Measurements from ENCODE around the gene JPH4.
"Not testable (repeated sequence)": the region's sequence is repeated elsewhere in the genome, so short reads cannot be mapped to it uniquely, and the experiment has no call there.

The JPH4 gene

DNA sequence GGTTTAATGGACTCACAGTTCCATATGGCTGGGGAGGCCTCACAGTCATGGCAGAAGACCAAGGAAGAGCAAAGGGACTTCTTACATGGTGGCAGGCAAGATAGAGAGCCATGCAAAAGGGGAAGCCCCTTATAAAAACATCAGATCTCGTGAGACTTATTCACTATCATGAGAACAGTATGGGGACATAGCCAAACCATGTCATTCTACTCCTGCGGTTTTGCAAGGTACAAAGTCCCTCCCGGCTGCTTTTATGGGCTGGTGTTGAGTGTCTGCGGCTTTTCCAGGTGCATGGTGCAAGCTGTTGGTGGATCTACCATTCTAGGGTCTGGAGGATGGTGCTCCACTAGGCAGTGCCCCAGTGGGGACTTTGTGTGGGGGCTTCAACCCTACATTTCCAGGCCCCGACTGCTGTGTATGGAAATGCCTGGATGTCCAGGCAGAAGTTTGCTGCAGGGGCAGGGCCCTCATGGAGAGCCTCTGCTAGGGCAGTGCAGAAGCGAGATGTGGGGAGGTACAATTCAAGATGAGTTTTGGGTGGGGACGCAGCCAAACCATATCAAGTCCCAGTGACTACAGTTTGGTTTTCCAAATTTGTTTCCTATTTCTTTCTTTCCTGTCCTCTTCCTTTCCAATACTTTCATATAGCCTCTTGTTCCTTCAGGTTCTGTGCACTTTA, 31.0 kb upstream of the JPH4 start:
- in situ Hi-C loops (cut with MboI; ENCODE audit: low sequenced_read_pairs) = not testable (repeated sequence)

DNA sequence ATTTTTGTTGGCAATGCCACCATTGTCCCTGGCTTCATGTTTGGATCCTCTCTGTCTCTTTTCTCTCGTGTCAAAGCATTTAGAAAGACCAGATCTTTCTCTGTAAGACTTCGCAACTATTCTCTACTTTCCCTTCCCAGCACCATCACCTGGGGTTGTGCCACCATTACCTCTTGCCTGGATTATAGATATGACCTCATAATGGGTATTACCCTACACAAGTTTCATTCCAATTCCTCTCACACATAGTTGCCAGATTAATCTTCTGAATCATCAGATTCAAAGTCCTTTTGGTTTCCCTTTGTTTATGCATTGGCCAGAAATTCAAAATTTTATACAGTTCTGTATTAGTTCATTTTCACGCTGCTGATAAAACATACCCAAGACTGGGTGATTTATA, 30.4 kb upstream of the JPH4 start:
- in situ Hi-C loops (cut with MboI; ENCODE audit: low sequenced_read_pairs) = no loop called here

DNA sequence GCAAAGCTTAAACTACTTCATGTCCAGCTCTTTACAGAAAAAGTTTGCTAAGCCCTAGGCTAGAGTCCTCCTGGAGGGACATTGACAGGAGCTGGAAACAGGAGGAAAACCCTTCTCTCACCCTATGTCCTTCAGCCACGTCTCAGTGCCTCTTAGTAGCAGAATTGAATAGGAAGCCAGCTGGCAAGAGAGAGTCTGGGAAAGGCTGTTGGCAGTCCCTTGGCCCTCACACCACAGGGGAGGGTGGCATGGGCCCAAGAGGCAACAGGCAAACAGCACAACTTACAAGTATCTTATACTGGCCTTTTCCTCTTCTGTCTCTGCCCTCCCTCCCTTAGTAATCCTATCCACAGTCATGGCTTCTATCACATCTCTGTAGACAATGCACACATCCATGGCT, 29.9 kb upstream of the JPH4 start:
- in situ Hi-C loops (cut with MboI; ENCODE audit: low sequenced_read_pairs) = no loop called here

DNA sequence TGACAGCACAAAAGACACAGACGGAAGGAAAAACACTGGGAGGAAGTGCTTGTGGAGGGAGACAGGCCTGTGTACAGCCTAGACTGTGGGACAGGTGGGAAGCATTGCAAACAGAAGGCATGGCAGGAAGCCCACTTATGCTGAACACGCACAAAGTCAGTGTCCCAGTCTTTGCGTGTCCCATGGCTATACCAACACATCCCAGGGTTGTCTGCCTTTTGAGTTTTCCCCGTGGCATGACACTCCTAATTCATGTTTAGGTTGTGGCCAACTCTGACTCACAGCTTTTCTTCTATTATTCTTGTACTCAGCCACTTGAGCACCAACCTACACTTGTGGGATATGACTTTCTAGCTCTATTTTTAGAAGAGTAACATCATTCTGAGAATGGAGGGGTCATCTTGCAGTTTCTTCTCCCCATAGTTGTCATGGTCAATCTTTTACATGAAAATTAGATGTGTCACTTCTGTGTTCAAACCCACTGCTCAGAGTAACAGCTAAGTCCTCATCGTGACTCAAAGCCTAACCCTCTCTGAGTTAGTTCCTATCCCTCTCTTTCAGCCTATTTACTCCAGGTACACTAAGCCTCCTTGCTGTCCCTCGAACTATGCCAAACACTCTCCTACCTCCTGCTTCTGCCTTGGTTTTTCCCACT, 27.5 kb upstream of the JPH4 start:
- in situ Hi-C loops (cut with MboI; ENCODE audit: low sequenced_read_pairs) = no loop called here

DNA sequence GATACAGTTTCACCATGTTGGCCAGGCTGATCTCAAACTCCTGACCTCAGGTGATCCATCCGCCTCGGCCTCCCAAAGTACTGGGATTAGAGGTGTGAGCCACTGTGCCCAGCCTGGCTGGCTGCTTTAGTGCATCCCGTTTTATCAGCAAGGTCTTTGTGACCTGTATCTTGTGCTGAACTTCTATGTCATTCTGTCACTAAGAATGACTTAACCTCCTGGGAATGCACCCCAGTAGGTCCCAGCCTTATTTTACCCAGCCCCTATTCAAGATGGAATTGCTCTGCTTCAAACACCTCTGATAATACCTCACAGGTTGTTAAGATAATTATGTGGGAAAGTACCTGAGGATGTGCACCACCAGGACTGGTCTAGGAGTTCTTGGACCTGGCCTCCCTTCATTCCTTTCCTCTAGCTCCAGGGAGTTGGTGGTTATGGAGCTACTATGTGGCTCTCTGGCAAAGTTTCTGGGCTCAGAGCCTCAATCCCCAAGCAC, 26.1 kb upstream of the JPH4 start:
- in situ Hi-C loops (cut with MboI; ENCODE audit: low sequenced_read_pairs) = no loop called here

DNA sequence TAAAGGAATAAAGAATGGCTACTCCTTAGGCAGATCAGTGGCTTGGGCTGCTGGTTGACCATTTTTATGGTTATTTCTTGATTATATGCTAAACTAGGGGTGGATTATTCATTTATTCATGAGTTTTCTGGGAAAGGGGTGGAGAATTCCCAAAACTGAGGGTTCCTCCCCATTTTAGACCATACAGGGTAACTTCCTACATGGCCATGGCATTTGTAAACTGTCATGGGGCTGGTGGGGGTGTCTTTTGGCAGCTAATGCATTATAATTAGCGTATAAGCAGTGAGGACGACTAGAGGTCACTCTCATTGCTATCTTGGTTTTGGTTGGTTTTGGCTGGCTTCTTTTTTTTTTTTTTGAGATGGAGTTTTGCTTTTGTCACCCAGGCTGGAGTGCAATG, 25.6 kb upstream of the JPH4 start:
- in situ Hi-C loops (cut with MboI; ENCODE audit: low sequenced_read_pairs) = no loop called here

DNA sequence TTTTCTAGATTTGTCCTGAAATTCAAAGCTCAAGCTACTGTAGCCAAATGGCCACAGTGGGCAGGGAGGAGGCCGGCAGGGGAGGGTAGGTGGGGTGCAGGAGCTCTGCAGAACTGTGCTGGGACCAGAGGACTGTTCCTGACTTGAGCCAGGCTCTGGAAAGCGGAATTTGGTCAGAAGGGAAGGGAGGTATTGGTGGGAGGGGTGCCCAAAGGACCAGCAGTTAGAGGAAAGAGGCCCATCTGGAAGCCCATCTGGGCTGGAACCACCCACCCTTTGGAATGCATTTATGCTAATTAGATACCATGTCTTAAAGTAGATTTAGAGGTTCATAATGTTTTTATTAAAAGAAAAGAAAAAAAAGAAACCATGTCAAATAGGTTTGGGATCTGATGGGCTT, 24.5 kb upstream of the JPH4 start:
- in situ Hi-C loops (cut with MboI; ENCODE audit: low sequenced_read_pairs) = no loop called here

DNA sequence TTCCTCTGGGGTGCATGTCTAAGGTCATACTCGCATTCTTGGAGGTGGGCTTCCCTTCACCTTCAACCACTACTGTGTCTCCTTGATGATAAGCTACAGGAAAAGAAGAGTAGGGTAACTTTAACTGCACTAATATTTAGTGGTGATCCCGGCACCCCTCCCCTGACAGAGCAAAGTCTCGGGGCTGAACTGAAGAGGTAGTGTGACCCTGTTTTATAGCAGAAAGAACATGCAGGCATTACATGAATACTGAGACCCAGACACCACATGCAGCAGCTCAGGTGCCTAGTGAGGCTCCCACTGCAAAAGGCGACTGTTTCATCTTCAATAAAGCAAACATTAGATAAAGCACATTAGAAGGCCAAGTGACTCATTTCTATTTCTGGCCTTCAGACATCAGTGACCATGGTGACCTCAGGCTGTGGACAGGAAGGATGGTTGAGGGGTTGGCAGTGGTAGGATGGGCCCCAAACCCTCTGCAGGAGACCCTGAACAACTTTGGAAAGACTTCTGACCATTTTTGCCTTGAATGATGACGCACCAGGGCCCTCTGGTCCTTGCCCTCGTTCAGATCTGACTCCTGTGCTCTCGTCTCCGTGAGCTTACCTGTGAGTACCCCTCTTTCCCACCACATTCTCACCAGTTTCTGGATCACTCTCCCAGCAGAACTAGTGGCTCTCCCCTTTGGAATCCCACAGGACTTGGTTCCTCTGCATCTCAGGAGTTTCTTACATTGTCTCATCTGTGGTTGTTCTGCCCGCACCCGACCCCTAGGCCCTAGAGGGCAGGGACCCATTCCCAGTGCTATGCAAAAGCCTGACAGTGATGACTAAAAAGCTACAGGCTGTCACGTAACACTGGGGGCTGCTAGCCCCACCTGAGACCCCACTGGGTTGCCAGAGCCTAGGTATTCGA, 23.8 kb upstream of the JPH4 start:
- in situ Hi-C loops (cut with MboI; ENCODE audit: low sequenced_read_pairs) = no loop called here

DNA sequence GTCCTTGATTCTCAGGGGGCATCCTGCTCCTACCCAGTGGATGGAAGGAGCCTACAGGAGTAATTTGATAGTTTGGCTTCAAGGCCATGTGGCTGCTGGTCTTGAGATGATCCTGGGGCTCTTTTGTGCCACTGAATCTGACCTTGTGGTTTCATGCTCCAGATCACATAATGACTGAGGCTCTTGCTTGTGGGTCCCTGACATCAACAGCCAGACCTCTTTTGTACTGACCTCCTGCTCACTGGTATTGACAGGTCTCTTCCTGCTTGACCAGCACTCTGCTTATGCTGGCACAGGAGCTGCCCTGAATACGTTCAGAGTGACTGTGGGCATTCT, 23.2 kb upstream of the JPH4 start:
- in situ Hi-C loops (cut with MboI; ENCODE audit: low sequenced_read_pairs) = no loop called here

DNA sequence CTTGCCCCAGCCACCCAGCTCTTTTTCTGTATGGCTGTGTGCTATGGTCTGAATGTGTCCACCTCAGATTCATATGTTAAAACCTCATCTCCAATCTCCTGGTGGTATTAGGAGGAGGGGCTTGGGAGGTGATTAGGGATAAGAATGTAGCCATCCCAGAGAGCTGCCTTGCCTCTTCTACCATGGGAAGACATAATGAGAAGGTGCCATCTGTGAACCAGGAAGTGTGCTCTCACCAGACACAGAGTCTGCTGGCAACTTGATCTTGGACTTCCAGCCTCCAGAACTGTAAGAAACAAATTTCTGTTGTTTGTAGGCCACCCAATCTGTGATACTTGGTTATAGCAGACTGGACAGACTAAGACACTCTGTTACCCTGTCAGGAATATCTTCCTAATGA, 22.8 kb upstream of the JPH4 start:
- in situ Hi-C loops (cut with MboI; ENCODE audit: low sequenced_read_pairs) = no loop called here

DNA sequence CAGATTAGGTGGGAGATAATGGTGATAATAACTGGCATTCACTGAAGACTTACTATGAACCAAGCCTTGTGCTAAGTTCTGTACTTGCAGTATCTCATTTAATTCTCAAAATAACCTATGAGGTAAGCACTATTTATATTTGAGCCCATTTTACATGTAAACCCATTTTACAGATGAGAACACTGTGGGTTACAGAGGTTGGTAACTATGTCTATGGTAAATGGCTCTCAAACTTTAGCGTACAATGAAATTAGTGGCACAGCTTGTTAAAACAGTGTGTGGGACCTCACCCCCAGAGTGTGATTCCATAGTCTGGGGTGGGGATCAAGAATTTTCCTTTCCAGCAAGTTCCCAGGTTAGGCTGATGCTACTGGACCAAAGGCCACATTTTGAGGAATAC, 22.2 kb upstream of the JPH4 start:
- in situ Hi-C loops (cut with MboI; ENCODE audit: low sequenced_read_pairs) = no loop called here

DNA sequence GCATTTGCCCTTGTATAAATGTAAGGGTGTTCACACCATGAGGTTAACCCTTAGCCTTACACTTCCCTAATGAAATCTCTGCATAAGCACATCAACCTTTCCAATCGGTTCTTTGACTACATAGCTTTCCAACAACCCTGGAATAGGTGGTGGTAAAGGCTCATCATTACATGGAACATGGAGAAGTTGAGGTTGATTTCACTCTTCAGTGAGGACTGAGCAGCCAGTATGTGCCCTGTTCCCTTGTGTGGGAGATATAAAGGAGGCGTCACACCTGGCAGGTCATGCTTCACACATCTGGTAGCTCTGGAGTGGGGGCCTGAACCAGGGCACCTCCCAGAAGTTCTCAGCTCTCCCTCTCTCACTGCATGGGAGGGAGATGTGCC, 21.7 kb upstream of the JPH4 start:
- in situ Hi-C loops (cut with MboI; ENCODE audit: low sequenced_read_pairs) = no loop called here

DNA sequence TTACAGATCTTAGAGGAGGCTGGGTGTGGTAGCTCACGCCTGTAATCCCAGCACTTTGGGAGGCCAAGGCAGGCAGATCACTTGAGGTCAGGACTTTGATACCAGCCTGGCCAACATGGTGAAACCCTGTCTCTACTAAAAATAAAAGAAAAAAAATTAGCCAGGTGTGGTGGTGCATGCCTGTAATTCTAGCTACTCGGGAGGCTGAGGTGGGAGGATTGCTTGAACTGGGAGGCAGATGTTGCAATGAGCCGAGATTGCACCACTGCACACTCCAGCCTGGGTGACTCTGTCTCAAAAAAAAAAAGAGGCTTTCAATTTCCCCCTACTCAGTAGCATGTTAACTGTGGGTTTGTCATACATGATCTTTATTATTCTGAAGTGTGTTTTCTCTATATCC, 15.6 kb upstream of the JPH4 start:
- in situ Hi-C loops (cut with MboI; ENCODE audit: low sequenced_read_pairs) = not testable (repeated sequence)

DNA sequence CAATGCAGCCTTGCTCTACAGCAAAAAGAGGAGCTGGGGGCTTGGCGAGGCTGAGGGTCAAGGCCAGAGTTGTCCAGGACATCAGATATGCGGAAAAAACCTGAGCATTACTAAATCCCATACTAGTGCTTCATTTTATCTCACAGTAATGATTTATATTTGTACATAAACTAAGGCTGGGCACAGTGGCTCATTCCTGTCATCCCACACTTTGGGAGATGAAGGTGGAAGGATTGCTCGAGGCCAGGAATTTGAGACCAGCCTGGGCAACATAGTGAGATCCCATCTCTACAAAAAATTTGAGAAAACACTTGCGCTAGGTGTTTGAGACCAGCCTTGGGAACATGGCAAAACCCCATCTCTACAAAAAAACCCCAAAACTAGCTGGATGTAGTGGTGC, 11.6 kb upstream of the JPH4 start:
- in situ Hi-C loops (cut with MboI; ENCODE audit: low sequenced_read_pairs) = no loop called here

DNA sequence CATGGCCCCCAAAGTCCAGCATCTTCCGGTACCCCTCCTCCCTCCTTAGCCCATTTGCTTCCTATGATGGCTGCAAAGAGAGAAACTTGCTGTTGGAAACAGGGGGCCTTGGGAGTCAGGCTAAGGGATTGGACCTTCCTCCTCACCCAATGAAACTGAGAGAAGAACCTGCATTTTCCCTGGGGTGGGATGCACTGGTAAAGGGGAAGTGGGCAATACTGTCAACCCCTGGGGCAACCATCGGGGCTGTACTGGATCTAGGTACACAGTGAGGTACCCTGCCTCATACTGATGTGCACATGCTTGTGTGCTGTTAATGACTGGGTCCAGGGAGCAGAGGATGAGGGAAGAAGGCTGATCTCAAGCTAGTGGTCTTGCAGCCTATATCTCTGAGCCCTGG, 11.0 kb upstream of the JPH4 start:
- in situ Hi-C loops (cut with MboI; ENCODE audit: low sequenced_read_pairs) = no loop called here

DNA sequence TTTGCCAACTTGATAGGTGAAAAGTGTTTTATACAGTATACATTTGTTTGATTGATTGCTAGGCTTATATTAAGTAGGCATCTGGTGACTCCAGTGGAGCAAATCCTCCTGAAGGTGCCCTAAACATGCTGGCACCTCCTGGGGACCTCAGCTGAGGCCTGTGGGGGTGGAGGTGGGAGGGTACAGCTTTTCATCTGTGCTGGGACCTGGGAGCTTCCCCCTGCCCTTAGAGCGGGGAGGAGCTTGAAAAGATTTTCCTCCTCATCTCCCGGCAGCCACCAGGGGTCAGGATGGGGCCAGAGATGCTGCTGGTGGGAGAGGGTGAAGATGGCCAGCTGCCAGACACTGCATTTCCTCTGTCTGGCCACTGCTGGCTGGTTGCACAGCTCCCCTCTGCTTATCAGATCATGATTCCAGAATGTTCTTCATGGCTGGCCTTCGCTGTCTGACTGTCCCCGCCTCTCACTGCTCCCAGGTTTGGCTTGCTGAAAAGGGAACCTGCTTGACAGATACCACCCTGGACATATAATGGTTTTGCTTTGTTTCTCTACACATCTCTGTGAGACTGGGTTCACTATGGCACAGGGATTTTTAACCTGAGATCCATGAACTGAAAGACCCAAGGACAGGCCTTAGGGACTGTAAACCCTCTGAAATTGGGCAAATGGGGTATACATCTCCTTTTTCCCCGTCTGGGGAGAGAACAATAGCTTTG, 10.5 kb upstream of the JPH4 start:
- in situ Hi-C loops (cut with MboI; ENCODE audit: low sequenced_read_pairs) = no loop called here

DNA sequence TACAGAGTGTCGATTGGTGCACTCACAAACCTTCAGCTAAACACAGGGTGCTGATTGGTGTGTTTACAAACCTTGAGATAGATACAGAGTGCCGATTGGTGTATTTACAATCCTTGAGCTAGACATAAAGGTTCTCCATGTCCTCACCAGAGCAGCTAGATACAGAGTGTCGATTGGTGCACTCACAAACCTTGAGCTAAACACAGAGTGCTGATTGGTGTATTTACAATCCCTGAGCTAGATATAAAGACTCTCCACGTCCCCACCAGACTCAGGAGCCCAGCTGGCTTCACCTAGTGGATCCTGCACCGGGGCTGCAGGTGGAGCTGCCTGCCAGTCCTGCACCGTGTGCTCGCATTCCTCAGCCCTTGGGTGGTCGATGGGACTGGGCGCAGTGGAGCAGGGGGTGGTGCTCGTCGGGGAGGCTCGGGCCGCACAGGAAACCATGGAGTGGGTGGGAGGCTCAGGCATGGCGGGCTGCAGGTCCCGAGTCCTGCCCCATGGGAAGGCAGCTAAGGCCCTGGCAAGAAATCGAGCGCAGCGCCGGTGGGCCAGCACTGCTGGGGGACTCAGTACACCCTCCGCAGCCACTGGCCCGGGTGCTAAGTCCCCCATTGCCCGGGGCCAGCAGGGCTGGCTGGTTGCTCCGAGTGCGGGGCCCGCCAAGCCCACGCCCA, 6.1 kb upstream of the JPH4 start:
- in situ Hi-C loops (cut with MboI; ENCODE audit: low sequenced_read_pairs) = not testable (repeated sequence)

DNA sequence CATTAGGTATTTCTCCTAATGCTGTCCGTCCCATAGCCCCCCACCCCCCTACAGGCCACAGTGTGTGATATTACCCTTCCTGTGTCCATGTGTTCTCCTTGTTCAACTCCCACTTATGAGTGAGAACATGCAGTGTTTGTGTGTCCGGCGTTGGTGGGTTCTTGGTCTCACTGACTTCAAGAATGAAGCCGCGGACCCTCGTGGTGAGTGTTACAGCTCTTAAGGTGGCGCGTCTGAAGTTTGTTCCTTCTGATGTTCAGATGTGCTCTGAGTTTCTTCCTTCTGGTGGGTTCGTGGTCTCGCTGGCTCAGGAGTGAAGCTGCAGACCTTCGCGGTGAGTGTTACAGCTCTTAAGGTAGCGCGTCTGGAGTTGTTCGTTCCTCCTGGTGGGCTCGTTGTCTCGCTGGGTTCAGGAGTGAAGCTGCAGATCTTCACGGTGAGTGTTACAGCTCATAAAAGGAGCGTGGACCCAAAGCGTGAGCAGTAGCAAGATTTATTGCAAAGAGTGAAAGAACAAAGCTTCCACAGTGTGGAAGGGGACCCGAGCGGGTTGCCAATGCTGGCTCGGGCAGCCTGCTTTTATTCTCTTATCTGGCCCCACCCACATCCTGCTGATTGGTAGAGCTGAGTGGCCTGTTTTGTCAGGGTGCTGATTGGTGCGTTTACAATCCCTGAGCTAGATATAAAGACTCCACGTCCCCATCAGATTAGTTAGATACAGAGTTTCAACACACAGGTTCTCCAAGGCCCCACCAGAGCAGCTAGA, 5.4 kb upstream of the JPH4 start:
- in situ Hi-C loops (cut with MboI; ENCODE audit: low sequenced_read_pairs) = not testable (repeated sequence)

DNA sequence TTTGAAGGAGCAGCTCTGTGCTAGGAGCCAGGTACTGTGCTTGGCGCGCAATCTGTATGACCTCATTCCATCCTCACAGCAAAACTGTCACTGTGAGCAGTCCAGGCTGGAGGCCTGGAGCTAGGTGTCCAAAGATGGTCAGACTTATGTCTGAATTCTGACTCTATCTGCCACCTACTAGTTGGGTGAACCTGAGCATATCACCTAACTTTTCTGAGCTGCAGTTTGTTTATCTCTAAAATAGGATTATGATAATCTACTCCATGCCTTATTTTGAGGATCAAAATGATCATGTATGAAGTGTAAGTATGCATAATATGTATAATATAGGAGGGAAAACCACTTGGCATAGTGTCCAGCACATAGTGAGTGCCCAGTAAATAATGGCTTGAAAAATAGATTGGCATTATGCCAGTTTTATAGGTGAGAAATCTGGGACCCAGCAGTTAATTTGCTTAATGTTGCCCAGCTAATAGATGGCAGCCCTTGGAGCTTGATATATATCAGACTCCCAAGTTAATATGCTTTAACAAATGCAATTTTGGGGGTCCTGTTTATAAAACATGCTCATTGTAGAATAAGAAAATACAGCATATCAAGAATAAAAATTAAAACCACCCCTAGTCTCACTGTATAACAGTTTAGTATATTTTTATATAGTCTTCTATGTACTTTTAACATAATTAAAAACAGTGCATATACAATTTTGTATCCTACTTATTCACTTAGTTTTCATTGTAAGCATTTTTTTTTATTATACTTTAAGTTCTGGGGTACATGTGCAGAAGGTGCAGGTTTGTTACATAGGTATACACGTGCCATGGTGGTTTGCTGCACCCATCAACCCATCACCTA, 4.5 kb upstream of the JPH4 start:
- in situ Hi-C loops (cut with MboI; ENCODE audit: low sequenced_read_pairs) = no loop called here
